A172 (cell line): Measurements from ENCODE around the gene SLC7A4. TPM values are rescaled to one million over a fixed set of nuclear protein-coding genes. Genes with fewer than 3 reads are reported as not detected.
"Not testable (repeated sequence)": the region's sequence is repeated elsewhere in the genome, so short reads cannot be mapped to it uniquely, and the experiment has no call there.

ENCODE experiments used
- DNase-seq: peaks from one replicate; pipeline ENCODE4 v3.0.0-alpha.2; 2015; ENCODE audit warnings: low spot score
- total RNA-seq: library from RNA; depleted of rRNA; stranded (reverse); fragments of >200 nt; shearing (Covaris generic); gene quantifications from 2 replicates; pipeline ENCODE4 v1.2.3, GENCODE V29; 2014; rRNA removed

Gene SLC7A4, protein sequence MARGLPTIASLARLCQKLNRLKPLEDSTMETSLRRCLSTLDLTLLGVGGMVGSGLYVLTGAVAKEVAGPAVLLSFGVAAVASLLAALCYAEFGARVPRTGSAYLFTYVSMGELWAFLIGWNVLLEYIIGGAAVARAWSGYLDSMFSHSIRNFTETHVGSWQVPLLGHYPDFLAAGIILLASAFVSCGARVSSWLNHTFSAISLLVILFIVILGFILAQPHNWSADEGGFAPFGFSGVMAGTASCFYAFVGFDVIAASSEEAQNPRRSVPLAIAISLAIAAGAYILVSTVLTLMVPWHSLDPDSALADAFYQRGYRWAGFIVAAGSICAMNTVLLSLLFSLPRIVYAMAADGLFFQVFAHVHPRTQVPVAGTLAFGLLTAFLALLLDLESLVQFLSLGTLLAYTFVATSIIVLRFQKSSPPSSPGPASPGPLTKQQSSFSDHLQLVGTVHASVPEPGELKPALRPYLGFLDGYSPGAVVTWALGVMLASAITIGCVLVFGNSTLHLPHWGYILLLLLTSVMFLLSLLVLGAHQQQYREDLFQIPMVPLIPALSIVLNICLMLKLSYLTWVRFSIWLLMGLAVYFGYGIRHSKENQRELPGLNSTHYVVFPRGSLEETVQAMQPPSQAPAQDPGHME
- total RNA-seq, result not detected in 2 replicates

- DNase-seq, result no peak
Measured at GRCh38 chr22:21032037-21032867, at the start of gene SLC7A4. SLC7A4 (minus strand) TSS chr22:21032561; CDS start chr22:21031812, 749 bp downstream.

- DNase-seq, result no peak
Measured at GRCh38 chr22:21080435-21081137, 48.2 kb upstream of the SLC7A4 start.

DNA sequence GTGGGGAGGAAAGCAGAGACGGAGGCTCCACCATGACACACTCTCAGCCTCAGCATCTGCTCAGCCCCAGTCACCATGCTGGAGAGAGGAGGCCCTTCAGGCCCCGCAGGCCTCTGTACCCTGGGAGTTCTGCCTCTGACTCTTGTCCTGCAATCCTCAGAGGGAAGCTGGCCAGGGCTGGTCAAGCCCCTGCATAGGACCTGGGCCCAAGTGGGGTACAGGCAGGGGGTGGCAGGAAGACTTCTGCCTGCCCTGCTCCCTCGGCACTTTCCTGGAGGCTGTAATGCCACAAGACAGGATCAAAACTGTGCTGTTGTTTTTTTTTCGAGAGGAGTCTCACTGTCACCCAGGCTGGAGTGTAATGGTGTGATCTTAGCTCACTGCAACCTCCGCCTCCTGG, 47.1 kb upstream of the SLC7A4 start:
- no peak for DNase-seq

DNA sequence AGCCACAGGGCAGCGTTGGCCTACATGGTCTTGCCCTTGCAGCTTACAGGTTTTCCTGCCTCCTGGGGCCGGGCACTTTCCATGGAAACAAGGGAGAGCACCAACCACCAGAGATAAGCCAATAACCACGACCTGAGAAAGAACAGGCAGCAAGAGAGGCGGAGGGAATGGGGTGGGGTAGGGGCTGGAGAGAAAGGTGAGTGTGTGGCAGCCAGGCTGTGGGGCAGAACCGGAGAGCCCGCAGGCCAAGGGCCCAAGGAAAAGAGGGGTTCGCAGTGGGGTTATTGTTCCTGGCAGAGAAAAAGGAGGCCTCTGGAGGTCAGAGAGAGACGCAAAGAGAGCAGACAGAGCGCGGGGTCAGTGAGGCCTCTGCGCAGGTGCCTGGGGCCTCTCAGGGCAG, 46.6 kb upstream of the SLC7A4 start:
- DNase-seq, result no peak

DNA sequence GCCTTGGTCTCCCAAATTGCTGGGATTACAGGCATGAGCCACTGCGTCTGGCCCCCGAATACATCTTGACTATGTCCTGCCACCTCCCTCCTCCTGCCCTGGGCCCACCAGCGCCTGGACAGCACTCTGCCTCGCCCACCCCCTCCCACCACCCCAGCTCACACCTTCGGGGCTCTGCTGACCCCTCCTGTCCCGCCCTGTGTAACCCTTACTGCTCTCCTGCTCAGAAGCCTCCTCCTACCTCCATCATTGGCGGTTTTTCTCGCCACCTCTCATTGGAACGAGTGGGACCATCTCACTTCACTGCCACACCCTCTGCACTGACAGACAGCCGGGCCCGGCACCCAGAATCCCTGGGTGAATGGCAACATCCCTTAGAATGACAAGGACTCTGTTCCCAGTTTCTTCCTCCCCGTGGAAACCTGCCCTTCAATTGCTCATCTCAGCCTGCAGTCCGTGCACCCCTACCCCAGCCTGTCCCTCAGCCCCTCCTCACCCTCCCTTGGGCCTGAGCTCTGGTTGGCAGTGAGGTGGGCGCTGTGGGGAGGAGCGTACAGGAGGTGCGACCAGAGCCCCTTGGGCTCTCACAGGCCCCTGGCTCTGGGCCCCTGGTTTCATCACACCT, 45.6 kb upstream of the SLC7A4 start:
- no peak for DNase-seq

DNA sequence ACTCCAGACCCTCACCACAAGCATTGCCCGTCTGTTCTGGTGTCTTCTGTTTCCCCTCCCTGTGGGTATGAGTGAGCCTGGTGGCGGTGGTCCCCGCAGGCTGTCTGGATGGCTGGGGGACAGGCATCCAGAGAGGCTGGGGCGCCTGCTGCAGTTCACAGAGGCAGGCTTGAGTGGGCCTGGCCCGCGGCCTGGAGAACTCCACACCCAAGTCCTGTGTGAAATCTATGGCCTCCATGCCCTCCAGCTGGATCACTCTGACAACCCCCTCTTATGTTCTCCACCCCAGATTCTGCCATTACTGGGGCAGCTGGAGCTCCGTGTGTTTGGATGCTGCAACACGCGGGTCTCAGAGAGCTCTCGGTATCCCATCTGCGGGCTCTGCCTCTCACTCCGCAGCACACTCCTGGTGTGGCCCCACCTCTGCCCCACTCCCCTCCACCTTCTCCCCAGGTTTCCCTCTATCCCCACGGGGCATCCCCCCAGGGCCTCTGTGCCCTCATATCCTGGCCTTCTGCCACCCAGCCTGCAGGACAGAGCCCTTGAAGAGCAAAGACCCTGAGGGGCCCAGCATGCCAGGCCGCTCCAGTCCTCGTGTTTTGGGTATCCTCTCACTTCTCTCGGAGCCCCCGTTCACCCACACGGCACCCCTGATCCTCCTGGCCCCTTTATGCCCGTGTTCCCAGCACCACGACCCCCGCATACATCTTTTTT, 44.7 kb upstream of the SLC7A4 start:
- no peak for DNase-seq

DNA sequence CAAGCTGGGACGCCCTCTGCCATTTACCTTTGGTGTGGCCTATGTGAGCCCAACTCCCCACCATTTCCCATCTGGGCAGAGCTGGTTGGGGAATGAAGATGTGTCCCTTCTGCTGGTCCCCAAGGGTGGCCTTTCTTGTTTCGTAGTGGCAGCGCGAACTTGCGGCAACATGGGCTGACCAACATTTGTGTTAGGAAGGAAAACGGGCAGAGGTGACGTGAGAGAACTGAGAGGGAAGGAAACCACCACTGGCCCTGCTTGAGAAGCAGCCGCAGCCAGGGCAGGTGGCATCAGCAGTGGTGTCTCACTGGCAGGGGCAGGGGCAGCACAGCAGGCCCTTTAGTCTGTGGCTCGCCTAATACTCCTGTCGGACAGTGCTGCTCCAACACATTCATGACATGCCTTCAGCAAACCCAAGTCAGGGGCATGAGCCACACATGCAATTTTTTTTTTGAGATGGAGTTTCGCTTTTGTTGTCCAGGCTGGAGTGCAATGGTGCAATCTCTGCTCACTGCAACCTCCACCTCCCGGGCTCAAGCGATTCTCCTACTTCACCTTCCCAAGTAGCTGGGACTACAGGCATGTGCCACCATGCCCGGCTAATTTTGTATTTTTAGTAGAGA, 43.3 kb upstream of the SLC7A4 start:
- DNase-seq, result no peak

- DNase-seq, result peak; percentile 82
Measured at GRCh38 chr22:21074102-21074715, 41.8 kb upstream of the SLC7A4 start.

GRCh38 chr22:21073482-21073881, 41.1 kb upstream of the SLC7A4 start:
- DNase-seq, result no peak

DNA sequence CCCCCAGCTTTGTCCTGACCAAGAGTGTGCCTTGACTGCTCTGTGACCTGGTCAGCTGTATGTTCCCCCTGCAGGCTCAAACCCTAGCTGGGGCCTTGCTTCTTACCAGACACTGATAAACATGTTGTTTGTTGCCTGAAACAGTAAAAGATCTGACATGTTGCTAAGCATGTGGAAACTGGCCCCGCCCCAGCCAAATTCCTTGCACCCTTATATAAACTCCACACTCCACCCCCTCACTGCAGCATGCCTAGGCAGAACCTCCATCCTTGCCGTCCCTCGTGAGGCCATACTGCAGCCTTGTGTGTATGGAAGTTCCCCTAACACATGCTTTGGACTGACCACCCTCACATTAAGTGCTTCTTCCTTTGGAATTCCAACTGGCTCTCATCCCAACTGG, 40.7 kb upstream of the SLC7A4 start:
- DNase-seq, result no peak

DNA sequence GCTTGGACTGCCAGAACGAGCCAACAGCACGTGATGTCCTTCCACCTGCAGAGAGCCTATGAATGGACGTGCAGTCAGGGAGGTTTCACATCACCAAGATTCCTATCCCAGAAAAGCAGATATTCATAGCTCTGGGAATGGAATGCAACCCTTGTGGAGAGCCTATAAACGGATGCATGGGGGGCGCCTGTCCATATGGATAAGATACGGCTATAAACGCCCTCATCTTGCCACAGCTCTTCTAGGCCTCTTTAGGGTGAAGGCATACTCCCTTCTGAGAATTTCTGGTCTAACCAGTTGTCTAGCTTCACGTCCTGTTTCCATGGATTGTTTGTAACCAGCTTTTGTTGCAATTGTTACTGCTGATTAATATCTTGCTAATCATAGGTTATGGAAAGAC, 39.4 kb upstream of the SLC7A4 start:
- DNase-seq, result not testable (repeated sequence)

- DNase-seq, result no peak
Measured at GRCh38 chr22:21070690-21071615, 38.6 kb upstream of the SLC7A4 start.

- no peak for DNase-seq
Measured at GRCh38 chr22:21069375-21069774, 37.0 kb upstream of the SLC7A4 start.

GRCh38 chr22:21068681-21069276, 36.4 kb upstream of the SLC7A4 start:
- DNase-seq, result no peak

GRCh38 chr22:21067901-21068680, 35.7 kb upstream of the SLC7A4 start:
- no peak for DNase-seq

- no peak for DNase-seq
Measured at GRCh38 chr22:21067075-21067900, 34.9 kb upstream of the SLC7A4 start.
